K562 (cell line): ENCODE measurements around the gene BIRC6. TPM values are rescaled to one million over a fixed set of nuclear protein-coding genes. Genes with fewer than 3 reads are reported as not detected.
A peak's percentile ranks its signal among the peaks of the same experiment; 100 is the strongest.

Source experiments
- CEBPG ChIP-seq, 3 experiments: fragments of 200-800 bp in 1 of 3; sonication (Bioruptor generic) in 1 of 3; sonication (generic) in 1 of 3; formaldehyde crosslinking in 1 of 3; IDR thresholded peaks in 2 of 3; conservative IDR thresholded peaks in 1 of 3; 2 replicates each; pipeline versions ENCODE4 v1.6.1 to v1.8.0; 2016 to 2022; ENCODE audit warnings: missing compliant biosample characterization in 2 of 3, missing genetic modification characterization in 2 of 3, mild to moderate bottlenecking in 1 of 3, missing genetic modification reagents in 1 of 3
- CHD7 ChIP-seq: fragments of 200-600 bp; sonication (generic); IDR thresholded peaks from one replicate; pipeline ENCODE4 v1.6.1; 2012; ENCODE audit warnings: mild to moderate bottlenecking, low read depth, low read length, inconsistent platforms
- E2F6 ChIP-seq, 2 experiments: IDR thresholded peaks; 2 replicates each; pipeline ENCODE4 v1.6.1; 2011; ENCODE audit warnings: borderline replicate concordance in 1 of 2, control low read depth in 1 of 2, low read depth in 1 of 2, low read length in 1 of 2, mild to moderate bottlenecking in 1 of 2, mixed read lengths in 1 of 2, moderate library complexity in 1 of 2; ENCODE audit not compliant: insufficient read depth in 1 of 2, insufficient read length in 1 of 2, poor library complexity in 1 of 2, severe bottlenecking in 1 of 2; ENCODE audit errors: extremely low read depth in 1 of 2
- EP300 ChIP-seq: IDR thresholded peaks from 2 replicates; pipeline ENCODE4 v1.6.1; 2012; ENCODE audit warnings: low read length, improper control_type of control experiment
- HES1 ChIP-seq: fragments of 450-650 bp; IDR thresholded peaks from 2 replicates; pipeline ENCODE4 v1.6.1; 2016; ENCODE audit warnings: low read depth, mild to moderate bottlenecking, moderate library complexity
- MBD2 ChIP-seq: sonication (generic); IDR thresholded peaks from 2 replicates; pipeline ENCODE4 v1.6.1; 2016; ENCODE audit warnings: low read depth, borderline replicate concordance
- NCOR1 ChIP-seq: fragments of 450-650 bp; IDR thresholded peaks from 2 replicates; pipeline ENCODE4 v1.6.1; 2016; ENCODE audit warnings: mild to moderate bottlenecking, moderate library complexity
- NR3C1 ChIP-seq: sonication (generic); formaldehyde crosslinking; IDR thresholded peaks from 2 replicates; pipeline ENCODE4 v1.8.1; 2022; ENCODE audit warnings: missing genetic modification reagents
- TEAD4 ChIP-seq, 2 experiments: sonication (generic) in 1 of 2; formaldehyde crosslinking in 1 of 2; IDR thresholded peaks; 2 replicates each; pipeline versions ENCODE4 v1.6.1 to v1.8.0; 2012 to 2022; ENCODE audit warnings: borderline replicate concordance in 1 of 2, inconsistent platforms in 1 of 2, low read length in 1 of 2, mild to moderate bottlenecking in 1 of 2, missing genetic modification reagents in 1 of 2
- ZNF224 ChIP-seq: sonication (generic); formaldehyde crosslinking; IDR thresholded peaks from 2 replicates; pipeline ENCODE4 v1.8.0; 2022; ENCODE audit warnings: mild to moderate bottlenecking, missing genetic modification reagents
- polyA plus RNA-seq, 8 experiments: library from polyadenylated mRNA; depleted of rRNA in 4 of 8; stranded (reverse) in 5 of 8; unstranded in 3 of 8; fragments of >200 nt; fragmentation: Nextera tagmentation in 2 of 8; fragmentation: Illumina TruSeq in 1 of 8; extraction: Ambion mirVana in 2 of 8; extraction: Trizol in 1 of 8; gene quantifications; 2 replicates each; pipeline versions ENCODE4 v1.2.1 to v1.2.3, GENCODE V29; 2011 to 2014; ENCODE audit warnings: inconsistent platforms in 1 of 8, missing spikeins in 1 of 8
- total RNA-seq, 7 experiments: library from RNA; depleted of rRNA in 6 of 7; stranded (reverse); fragments of >200 nt in 6 of 7; fragmentation: Illumina TruSeq in 2 of 7; extraction: Trizol in 2 of 7; gene quantifications; 2 replicates each; pipeline versions ENCODE4 v1.2.1 to v1.2.3, GENCODE V29; 2011 to 2021; ENCODE audit warnings: low replicate concordance in 1 of 7

The BIRC6 gene
- total and polyA plus RNA-seq, 9 of the 15 experiments (the other 6 are each of a cell fraction or from before 2014, with no cell fraction given): 18.8 to 110 (median 49.8) TPM

- no peak for TF ChIP-seq HES1
- TF ChIP-seq CEBPG (CRISPR knock-in tag; IDR thresholded peaks at IDR 0.05): no peak
- no peak for TF ChIP-seq CEBPG (tag; conservative IDR thresholded peaks at IDR 0.05 in 1 of 2, IDR thresholded peaks at IDR 0.05 in 1 of 2)
- no peak for TF ChIP-seq NR3C1 (CRISPR knock-in tag)
- TF ChIP-seq MBD2: no peak
- TF ChIP-seq EP300: peak; percentile 86; the same call in 1 of the 2 replicates
- TF ChIP-seq E2F6 (IDR thresholded peaks at IDR 0.05; ENCODE audit: borderline replicate concordance in 1 of 2, extremely low read depth in 1 of 2, insufficient read depth in 1 of 2, insufficient read length in 1 of 2, low read depth in 1 of 2, low read length in 1 of 2, poor library complexity in 1 of 2, severe bottlenecking in 1 of 2): peak in 1 of 2 experiments; percentile 25
- TF ChIP-seq NCOR1: peak; percentile 50
- TF ChIP-seq TEAD4 (IDR thresholded peaks at IDR 0.05; ENCODE audit: low read length): peak; percentile 58; the same call in 1 of the 2 replicates
- TF ChIP-seq TEAD4 (CRISPR knock-in tag; IDR thresholded peaks at IDR 0.05; ENCODE audit: borderline replicate concordance): no peak
- TF ChIP-seq CHD7: no peak
- no peak for TF ChIP-seq ZNF224 (CRISPR knock-in tag)
These were observed 235.0 kb downstream of the BIRC6 start (continued) for GRCh38 chr2:32591669-32592463.
